ENCODE results near the gene FOCAD. TPM values are rescaled to one million over a fixed set of nuclear protein-coding genes. Genes with fewer than 3 reads are reported as not detected.

Gene FOCAD
- total and polyA plus RNA-seq, 10 of the 15 experiments (the other 5 are each of a cell fraction or from before 2014, with no cell fraction given): 13.7 to 93.0 (median 41.8) TPM

- ChIA-PET CTCF (interaction anchor here (0.9 to 6.9 kb wide), 8 partner anchors 9 to 301 kb away, joined by 3 to 114 read pairs (median 6); partner anchors contain the start of genes FOCAD and MLLT3), POLR2A (interaction anchor here (0.5 to 9.9 kb wide), 10 partner anchors 13 to 348 kb away, joined by 3 to 165 read pairs (median 6); partner anchors contain the start of genes FOCAD and MLLT3)
- peak; percentile 88 for FAIRE-seq
- TF ChIP-seq DPF2 (IDR thresholded peaks at IDR 0.05) (peak; percentile 94), SREBF1 (IDR thresholded peaks at IDR 0.05; ENCODE audit: low read length) (no peak), NFIC (IDR thresholded peaks at IDR 0.05; ENCODE audit: low read depth, low read length) (peak; percentile 93), EP300 (IDR thresholded peaks at IDR 0.05; ENCODE audit: borderline replicate concordance in 1 of 2, control insufficient read depth in 1 of 2, low read depth in 2 of 2, low read length in 2 of 2) (peak; percentile 67 to 90; a peak in 3 of 4 replicates), IKZF1 (conservative IDR thresholded peaks at IDR 0.05) (peak; percentile 89), BHLHE40 (IDR thresholded peaks at IDR 0.05; ENCODE audit: borderline replicate concordance in 1 of 2, low read depth in 2 of 2, low read length in 1 of 2) (peak; percentile 78 to 85), ASH2L (IDR thresholded peaks at IDR 0.05; ENCODE audit: borderline replicate concordance, low read depth) (no peak), POLR2A (IDR thresholded peaks at IDR 0.05; ENCODE audit: low read depth, low read length) (peak; percentile 46; the same call in 1 of the 2 replicates), ZNF622 (IDR thresholded peaks at IDR 0.05) (no peak), BCL3 (IDR thresholded peaks at IDR 0.05; ENCODE audit: borderline replicate concordance, insufficient read depth, low read depth, low read length, poor library complexity, severe bottlenecking) (peak; percentile 100), SMC3 (IDR thresholded peaks at IDR 0.05; ENCODE audit: borderline replicate concordance, low read length) (peak; percentile 39; the same call in 1 of the 2 replicates), HDGF (IDR thresholded peaks at IDR 0.05) (no peak; the same call in 1 of the 2 replicates), CREB1 (IDR thresholded peaks at IDR 0.05; ENCODE audit: low read depth) (peak; percentile 68), MYC (IDR thresholded peaks at IDR 0.05; ENCODE audit: insufficient read depth, insufficient read length, insufficient replicate concordance, low read length, severe bottlenecking) (no peak), BACH1 (IDR thresholded peaks at IDR 0.05; ENCODE audit: borderline replicate concordance) (peak; percentile 89; the same call in 1 of the 2 replicates), SMAD1 (IDR thresholded peaks at IDR 0.05; ENCODE audit: low read depth, partially characterized antibody) (peak; percentile 100), HDAC6 (IDR thresholded peaks at IDR 0.05; ENCODE audit: unreplicated experiment) (no peak), CREM (IDR thresholded peaks at IDR 0.05; ENCODE audit: low read depth) (peak; percentile 90)
Measured at GRCh38 chr9:20640331-20641187, 43.5 kb upstream of the FOCAD start.

More at GRCh38 chr9:20640331-20641187, 43.5 kb upstream of the FOCAD start:
- Histone ChIP-seq H4K20me1 (ENCODE audit: control insufficient read depth, insufficient read depth) (no peaks in the 10 kb centered on the region), H3K27ac (ENCODE audit: control insufficient read depth, insufficient read depth) (peak overlapping the region; percentile 73), H3K9me3 (replicated peaks; ENCODE audit: control insufficient read depth, insufficient read depth, low read length) (no peaks in the 10 kb centered on the region), H3K4me1 (ENCODE audit: control insufficient read depth, insufficient read depth, low read length) (peaks cover 13% of the 10 kb centered on the region), H3K79me2 (ENCODE audit: control insufficient read depth, insufficient read depth, low read length) (no peaks in the 10 kb centered on the region), H3K4me3 (no peak overlapping the region), H3K4me2 (ENCODE audit: control insufficient read depth, insufficient read depth) (peak overlapping the region; percentile 52), H3K36me3 (ENCODE audit: control insufficient read depth in 2 of 2, insufficient read depth in 2 of 2, low read length in 1 of 2) (no peaks in the 10 kb centered on the region), H3K9ac (ENCODE audit: control insufficient read depth, insufficient read depth, low read length) (peak overlapping the region; percentile 24; the same call in 1 of the 2 replicates), H3K27me3 (replicated peaks in 1 of 2; ENCODE audit: control insufficient read depth in 2 of 2, insufficient read depth in 2 of 2, low read length in 1 of 2) (no peaks in the 10 kb centered on the region), H2AFZ (ENCODE audit: control insufficient read depth, low read depth, low read length) (peak overlapping the region; percentile 90)
- ChIA-PET SMC1A (ENCODE audit: uncharacterized antibody, unreplicated experiment) (interaction anchor here (0.7 to 10.5 kb wide), 30 partner anchors 10 to 470 kb away, joined by 3 to 232 read pairs (median 5); partner anchors contain the start of genes FOCAD and MLLT3), RAD21 (ENCODE audit: unreplicated experiment) (interaction anchor here (0.7 to 10.7 kb wide), 22 partner anchors 10 to 390 kb away, joined by 3 to 194 read pairs (median 4); partner anchors contain the start of genes FOCAD and MLLT3)
- peak; percentile 99 for DNase-seq (ENCODE audit: low read depth, low spot score)
- intact Hi-C loops (cut with micrococcal nuclease; ENCODE audit: unreplicated experiment) (loop anchor here (1.0 kb wide), 3 partner anchors 16 to 44 kb away; partner anchors contain the start of gene FOCAD), in situ Hi-C loops (cut with MboI) (no loop called here)
- WGBS (ENCODE audit: insufficient coverage, insufficient replicate concordance, low lambda C conversion rate, missing lambda C conversion rate): 36% methylated on average over 7 of the region's 7 CpGs
- BruUV-seq (replicated peaks): no TSS peak
- ATAC-seq: peak; percentile 96
